ENCODE results near the gene SLC25A10.

DNA sequence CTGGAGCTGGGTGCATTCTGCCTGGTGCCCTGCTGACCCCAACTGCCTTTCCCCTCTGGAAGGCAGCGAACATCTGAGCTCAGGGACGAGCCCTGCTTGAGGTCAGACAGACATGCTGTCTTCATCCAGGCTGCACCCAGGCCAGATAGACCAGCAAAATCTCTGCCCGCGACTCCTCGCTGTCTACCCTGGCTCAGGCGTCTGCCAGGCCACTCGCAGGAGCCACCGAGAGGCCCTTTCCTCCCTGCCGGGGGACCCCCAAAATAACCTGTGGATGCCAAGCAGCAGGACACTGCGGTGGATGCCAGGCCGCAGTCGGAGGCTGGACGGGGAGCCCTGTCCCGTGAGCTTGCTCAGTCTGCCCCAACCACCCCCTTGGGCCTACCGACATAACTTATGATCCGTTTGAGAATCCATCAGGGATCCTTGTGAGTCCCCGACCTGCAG, 3.3 kb upstream of the SLC25A10 start:
- TF ChIP-seq POLR2AphosphoS5 (IDR thresholded peaks at IDR 0.05; ENCODE audit: insufficient read depth, low read depth, low read length) (no peak), JUN (IDR thresholded peaks at IDR 0.05; ENCODE audit: borderline replicate concordance, insufficient read depth, insufficient read length, low read depth) (no peak), EZH2 (IDR thresholded peaks at IDR 0.05; ENCODE audit: borderline replicate concordance, low read depth, low read length, severe bottlenecking) (no peak), POLR2A (IDR thresholded peaks at IDR 0.05; ENCODE audit: low read depth, low read length) (peak; percentile 16), FOS (IDR thresholded peaks at IDR 0.05; ENCODE audit: borderline replicate concordance, insufficient read depth, low read length) (no peak), GATA2 (IDR thresholded peaks at IDR 0.05; ENCODE audit: insufficient read depth, insufficient read length, low read depth, low read length) (no peak), MYC (IDR thresholded peaks at IDR 0.05; ENCODE audit: low read depth, low read length) (no peak)
- TF ChIP-seq, protein P1, sequence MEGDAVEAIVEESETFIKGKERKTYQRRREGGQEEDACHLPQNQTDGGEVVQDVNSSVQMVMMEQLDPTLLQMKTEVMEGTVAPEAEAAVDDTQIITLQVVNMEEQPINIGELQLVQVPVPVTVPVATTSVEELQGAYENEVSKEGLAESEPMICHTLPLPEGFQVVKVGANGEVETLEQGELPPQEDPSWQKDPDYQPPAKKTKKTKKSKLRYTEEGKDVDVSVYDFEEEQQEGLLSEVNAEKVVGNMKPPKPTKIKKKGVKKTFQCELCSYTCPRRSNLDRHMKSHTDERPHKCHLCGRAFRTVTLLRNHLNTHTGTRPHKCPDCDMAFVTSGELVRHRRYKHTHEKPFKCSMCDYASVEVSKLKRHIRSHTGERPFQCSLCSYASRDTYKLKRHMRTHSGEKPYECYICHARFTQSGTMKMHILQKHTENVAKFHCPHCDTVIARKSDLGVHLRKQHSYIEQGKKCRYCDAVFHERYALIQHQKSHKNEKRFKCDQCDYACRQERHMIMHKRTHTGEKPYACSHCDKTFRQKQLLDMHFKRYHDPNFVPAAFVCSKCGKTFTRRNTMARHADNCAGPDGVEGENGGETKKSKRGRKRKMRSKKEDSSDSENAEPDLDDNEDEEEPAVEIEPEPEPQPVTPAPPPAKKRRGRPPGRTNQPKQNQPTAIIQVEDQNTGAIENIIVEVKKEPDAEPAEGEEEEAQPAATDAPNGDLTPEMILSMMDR (IDR thresholded peaks at IDR 0.05; ENCODE audit: extremely low read depth in 1 of 2, insufficient read depth in 1 of 2, low read depth in 1 of 2, low read length in 2 of 2), result no peak
- TF ChIP-seq, protein P2, sequence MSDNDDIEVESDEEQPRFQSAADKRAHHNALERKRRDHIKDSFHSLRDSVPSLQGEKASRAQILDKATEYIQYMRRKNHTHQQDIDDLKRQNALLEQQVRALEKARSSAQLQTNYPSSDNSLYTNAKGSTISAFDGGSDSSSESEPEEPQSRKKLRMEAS (IDR thresholded peaks at IDR 0.05; ENCODE audit: insufficient read depth, insufficient read length), result no peak
